Prostate gland (tissue), 2 donors: ENCODE results near the gene ARHGAP18. TPM values are rescaled to one million over a fixed set of nuclear protein-coding genes. Genes with fewer than 3 reads are reported as not detected.
A peak's percentile ranks its signal among the peaks of the same experiment; 100 is the strongest.

Experiments
- DNase-seq: peaks from one replicate; pipeline ENCODE4 v3.0.0-alpha.2; 2019; ENCODE audit warnings: low spot score
- H3K27ac ChIP-seq, 2 donors: fragments of 200-600 bp; sonication (generic); 2 replicates each; pipeline ENCODE4 v1.5.1; 2017 to 2019
- H3K27me3 ChIP-seq: fragments of 200-600 bp; sonication (generic); replicated peaks from 2 replicates; pipeline ENCODE4 v1.5.1; 2019; ENCODE audit not compliant: insufficient read depth
- H3K36me3 ChIP-seq, 2 donors: fragments of 200-600 bp; sonication (generic); 1 replicate in 1 of 2; 2 replicates in 1 of 2; pipeline versions ENCODE4 v1.5.1 to v1.8.1; 2017 to 2019
- H3K4me1 ChIP-seq: fragments of 200-600 bp; sonication (generic); replicated peaks from 2 replicates; pipeline ENCODE4 v1.5.1; 2019
- H3K4me3 ChIP-seq, 2 donors: fragments of 200-600 bp; sonication (generic); 2 replicates each; pipeline ENCODE4 v1.5.1; 2017 to 2019
- H3K9me3 ChIP-seq: fragments of 200-600 bp; sonication (generic); 2 replicates; pipeline ENCODE4 v1.5.1; 2017
- CTCF ChIP-seq, 4 experiments: fragments of 200-600 bp in 2 of 4; fragments of 450-650 bp in 2 of 4; sonication (generic) in 2 of 4; IDR thresholded peaks; 1 replicate in 3 of 4; 2 replicates in 1 of 4; pipeline ENCODE4 v1.5.1; 2016 to 2019; ENCODE audit warnings: antibody characterized with exemption in 4 of 4, mild to moderate bottlenecking in 2 of 4, moderate library complexity in 2 of 4
- POLR2A ChIP-seq: fragments of 450-650 bp; IDR thresholded peaks from one replicate; pipeline ENCODE4 v1.6.1; 2016; ENCODE audit warnings: antibody characterized with exemption, mild to moderate bottlenecking
- POLR2AphosphoS5 ChIP-seq: sonication (generic); formaldehyde crosslinking; IDR thresholded peaks from one replicate; pipeline ENCODE4 v1.6.1; 2017; ENCODE audit warnings: antibody characterized with exemption
- WGBS: methylation state at CpG from one replicate; pipeline ENCODE4 v1.1.5; 2018; 5-methylcytosine and 5-hydroxymethylcytosine counted together
- intact Hi-C: fragments of 100-400 bp; cut with DNase I; formaldehyde crosslinking; loops from one replicate; pipeline ENCODE4 v1.14.2; 2022
- total RNA-seq, 2 donors: library from RNA; depleted of rRNA; stranded (reverse); fragments of >200 nt; gene quantifications; one replicate each; pipeline ENCODE4 v1.1.0, GENCODE V29; 2016

Gene ARHGAP18
- total RNA-seq, 2 donors from 2014 or later, result 15.0 to 29.1 TPM

- intact Hi-C loops, result no loop called here
- no peaks in the 10 kb centered on the region for H3K36me3 ChIP-seq
Measured at GRCh38 chr6:129726650-129727049, 16.7 kb upstream of the ARHGAP18 start.

GRCh38 chr6:129725341-129725740, 15.4 kb upstream of the ARHGAP18 start:
- DNase-seq, result no peak
- no peak overlapping the region for H3K4me3 ChIP-seq
- no peaks in the 10 kb centered on the region for H3K27me3 ChIP-seq
- WGBS, result 42% methylated on average over 4 of the region's 4 CpGs
- intact Hi-C loops, result no loop called here
- no peaks in the 10 kb centered on the region for H3K9me3 ChIP-seq
- H3K36me3 ChIP-seq, result no peaks in the 10 kb centered on the region
- H3K4me1 ChIP-seq, result no peaks in the 10 kb centered on the region
- TF ChIP-seq POLR2A, result no peak
- TF ChIP-seq CTCF (IDR thresholded peaks at IDR 0.05), result no peak
- no peak for TF ChIP-seq POLR2AphosphoS5
- H3K27ac ChIP-seq, result no peak overlapping the region

More at GRCh38 chr6:129726650-129727049, 16.7 kb upstream of the ARHGAP18 start:
- H3K4me3 ChIP-seq, result no peak overlapping the region
- H3K9me3 ChIP-seq, result no peaks in the 10 kb centered on the region
- no peak overlapping the region for H3K27ac ChIP-seq
- H3K4me1 ChIP-seq, result no peaks in the 10 kb centered on the region
- no peak for DNase-seq
- H3K27me3 ChIP-seq, result no peaks in the 10 kb centered on the region
- TF ChIP-seq POLR2AphosphoS5 (peak; percentile 32), POLR2A (no peak)

- WGBS, result 73% methylated on average over 3 of the region's 3 CpGs
- H3K27me3 ChIP-seq, result no peaks in the 10 kb centered on the region
- intact Hi-C loops, result no loop called here
- no peaks in the 10 kb centered on the region for H3K36me3 ChIP-seq
- no peaks in the 10 kb centered on the region for H3K9me3 ChIP-seq
- no peaks in the 10 kb centered on the region for H3K4me1 ChIP-seq
- no peak overlapping the region for H3K27ac ChIP-seq
- no peak for DNase-seq
- no peak overlapping the region for H3K4me3 ChIP-seq
- TF ChIP-seq POLR2AphosphoS5, result no peak
- no peak for TF ChIP-seq POLR2A
- no peak for TF ChIP-seq CTCF (IDR thresholded peaks at IDR 0.05)
Measured at GRCh38 chr6:129719692-129720091, 9.7 kb upstream of the ARHGAP18 start.

- no peaks in the 10 kb centered on the region for H3K27me3 ChIP-seq
- intact Hi-C loops, result no loop called here
- 72% methylated on average over 5 of the region's 5 CpGs for WGBS
- no peak overlapping the region for H3K27ac ChIP-seq
- TF ChIP-seq CTCF (IDR thresholded peaks at IDR 0.05) (no peak), POLR2A (no peak), POLR2AphosphoS5 (no peak)
- no peak for DNase-seq
- no peaks in the 10 kb centered on the region for H3K36me3 ChIP-seq
- H3K4me1 ChIP-seq, result no peaks in the 10 kb centered on the region
- H3K9me3 ChIP-seq, result no peaks in the 10 kb centered on the region
- H3K4me3 ChIP-seq, result no peak overlapping the region
Measured at GRCh38 chr6:129717277-129717676, 7.3 kb upstream of the ARHGAP18 start.

- H3K9me3 ChIP-seq, result no peaks in the 10 kb centered on the region
- no peaks in the 10 kb centered on the region for H3K36me3 ChIP-seq
- no peaks in the 10 kb centered on the region for H3K27me3 ChIP-seq
- H3K4me3 ChIP-seq, result no peak overlapping the region
- H3K27ac ChIP-seq, result no peak overlapping the region
- H3K4me1 ChIP-seq, result no peaks in the 10 kb centered on the region
- TF ChIP-seq POLR2A (no peak), CTCF (IDR thresholded peaks at IDR 0.05) (no peak), POLR2AphosphoS5 (no peak)
- intact Hi-C loops, result no loop called here
- 88% methylated on average over 4 of the region's 4 CpGs for WGBS
- DNase-seq, result no peak
Measured at GRCh38 chr6:129713806-129714333, 3.9 kb upstream of the ARHGAP18 start.
